NCI-H2171 treated with DMSO at 0.1 percent for 48 hours (cell line): ENCODE results near the gene SDF4.
A peak's percentile ranks its signal among the peaks of the same experiment; 100 is the strongest.

Experiments used
- DNase-seq: peaks from one replicate; lab custom pipeline; 2025; lab: John Stamatoyannopoulos, UW

The SDF4 gene

GRCh38 chr1:1242461-1243265 is 10.9 kb upstream of the SDF4 start:
- DNase-seq, result no peak

- DNase-seq, result no peak
These were observed 9.9 kb upstream of the SDF4 start for GRCh38 chr1:1241588-1242219.

GRCh38 chr1:1240822-1241587 is 9.2 kb upstream of the SDF4 start:
- DNase-seq, result peak; percentile 49

- DNase-seq, result no peak
These were observed 8.5 kb upstream of the SDF4 start for GRCh38 chr1:1240348-1240732.

GRCh38 chr1:1239614-1240347 is 8.0 kb upstream of the SDF4 start:
- DNase-seq, result no peak

- no peak for DNase-seq
These were observed 7.4 kb upstream of the SDF4 start for GRCh38 chr1:1239227-1239613.

- DNase-seq, result no peak
These were observed 6.9 kb upstream of the SDF4 start for GRCh38 chr1:1238702-1239178.

- DNase-seq, result peak; percentile 29
These were observed 6.3 kb upstream of the SDF4 start for GRCh38 chr1:1237874-1238701.

GRCh38 chr1:1236945-1237873 is 5.4 kb upstream of the SDF4 start:
- no peak for DNase-seq

GRCh38 chr1:1236176-1236763 is 4.5 kb upstream of the SDF4 start:
- no peak for DNase-seq

GRCh38 chr1:1235016-1235744 is 3.4 kb upstream of the SDF4 start:
- no peak for DNase-seq

GRCh38 chr1:1234180-1234808 is 2.5 kb upstream of the SDF4 start:
- DNase-seq, result no peak

- no peak for DNase-seq
These were observed 1.7 kb upstream of the SDF4 start for GRCh38 chr1:1233567-1233892.

GRCh38 chr1:1232796-1233566 is 1.2 kb upstream of the SDF4 start:
- DNase-seq, result no peak

- DNase-seq, result no peak
These were observed 501 bp upstream of the SDF4 start, which contains the start of gene B3GALT6 for GRCh38 chr1:1232208-1232795. TSS of gene B3GALT6 (plus strand) at chr1:1232237. CDS start at chr1:1232279, 42 bp downstream.

GRCh38 chr1:1230656-1231399 is 973 bp downstream of the SDF4 start:
- DNase-seq, result peak; percentile 35

GRCh38 chr1:1229770-1230169 is 2.0 kb downstream of the SDF4 start:
- no peak for DNase-seq
